K562 (cell line): Measurements from ENCODE around the gene MLKL. TPM values are rescaled to one million over a fixed set of nuclear protein-coding genes. Genes with fewer than 3 reads are reported as not detected.

Experiments
- ATAC-seq: fragments of 200-7000 bp; cut with Tn5 transposase; 3 replicates; pipeline ENCODE4 v1.9.1; 2020; ENCODE audit warnings: moderate library complexity
- BruUV-seq: library from RNA; stranded (reverse); fragments of 400-500 nt; replicated peaks from 2 replicates; lab custom pipeline; 2021; lab: Mats Ljungman, UMichigan
- CTCF ChIA-PET: fragments of 300-600 bp; formaldehyde crosslinking; extraction: SDS; loops from one replicate; lab custom pipeline; 2021; ENCODE audit warnings: low intra/inter-chr PET ratio; lab: Yijun Ruan, JAX
- POLR2A ChIA-PET: fragments of 300-600, 350-650 bp; sonication (Branson Sonifier 250); formaldehyde crosslinking; extraction: SDS; loops from one replicate; lab custom pipeline; 2021; ENCODE audit warnings: antibody characterized with exemption, inconsistent platforms; lab: Yijun Ruan, JAX
- DNase-seq, 4 experiments: peaks; one replicate each; pipeline versions ENCODE4 v3.0.0 to v3.0.0-alpha.2; 2011 to 2018; ENCODE audit warnings: low spot score in 3 of 4, mixed read lengths in 3 of 4; ENCODE audit errors: extremely low read depth in 1 of 4
- FAIRE-seq: peaks from 2 replicates; lab custom pipeline; 2011; peaks lifted over from hg19 to GRCh38; lab: Jason Lieb, UNC
- H2AFZ ChIP-seq: 2 replicates; pipeline ENCODE4 v1.6.0; 2011; ENCODE audit warnings: low read depth, low read length, control low read depth, inconsistent platforms
- H3K27ac ChIP-seq: fragments of 200-600 bp; 3 replicates; pipeline ENCODE4 v1.8.0; 2011; ENCODE audit warnings: low read depth, mild to moderate bottlenecking, control low read depth, inconsistent platforms, low read length, moderate library complexity, mixed read lengths; ENCODE audit errors: extremely low read depth
- H3K27me3 ChIP-seq, 2 experiments: fragments of 300-600 bp in 1 of 2; 2 replicates in 1 of 2; 3 replicates in 1 of 2; pipeline versions ENCODE4 v1.6.0 to v1.8.0; 2011; ENCODE audit warnings: inconsistent platforms in 2 of 2, low read length in 2 of 2, mild to moderate bottlenecking in 1 of 2, mixed read lengths in 1 of 2, moderate library complexity in 1 of 2; ENCODE audit not compliant: control insufficient read depth in 2 of 2, insufficient read depth in 2 of 2
- H3K36me3 ChIP-seq: fragments of 300-600 bp; 3 replicates; pipeline ENCODE4 v1.8.0; 2011; ENCODE audit warnings: mild to moderate bottlenecking, low read length, inconsistent platforms; ENCODE audit not compliant: control insufficient read depth, insufficient read depth
- H3K4me1 ChIP-seq, 2 experiments: fragments of 200-600 bp in 1 of 2; replicated peaks in 1 of 2; 2 replicates in 1 of 2; 3 replicates in 1 of 2; pipeline versions ENCODE4 v1.5.1 to v1.8.0; 2011; ENCODE audit warnings: inconsistent platforms in 2 of 2, low read length in 2 of 2, mild to moderate bottlenecking in 1 of 2, mixed read lengths in 1 of 2, moderate library complexity in 1 of 2; ENCODE audit not compliant: control insufficient read depth in 2 of 2, insufficient read depth in 2 of 2
- H3K4me2 ChIP-seq: 2 replicates; pipeline ENCODE4 v1.6.1; 2011; ENCODE audit warnings: low read length, control low read depth, inconsistent platforms, mixed read lengths; ENCODE audit not compliant: insufficient read depth
- H3K4me3 ChIP-seq: fragments of 200-600 bp; sonication (generic), shearing (Covaris generic); 2 replicates; pipeline ENCODE4 v1.5.1; 2016; ENCODE audit warnings: control low read depth, inconsistent platforms
- H3K79me2 ChIP-seq: fragments of 200-600 bp; 3 replicates; pipeline ENCODE4 v1.8.0; 2011; ENCODE audit warnings: low read length, inconsistent platforms; ENCODE audit not compliant: control insufficient read depth, insufficient read depth
- H3K9ac ChIP-seq, 2 experiments: 2 replicates each; pipeline versions ENCODE4 v1.6.0 to v1.6.1; 2011; ENCODE audit warnings: low read depth in 2 of 2, low read length in 2 of 2, control low read depth in 1 of 2, inconsistent platforms in 1 of 2, mild to moderate bottlenecking in 1 of 2, mixed read lengths in 1 of 2; ENCODE audit not compliant: insufficient read depth in 1 of 2
- H3K9me1 ChIP-seq: one replicate; pipeline ENCODE4 v1.6.0; 2011; ENCODE audit warnings: inconsistent platforms, mild to moderate bottlenecking, low read length, moderate library complexity; ENCODE audit not compliant: control insufficient read depth, insufficient read depth
- H3K9me3 ChIP-seq: replicated peaks from 2 replicates; pipeline ENCODE4 v1.5.1; 2011; ENCODE audit warnings: low read depth, low read length, inconsistent platforms; ENCODE audit not compliant: control insufficient read depth, insufficient read depth
- H4K20me1 ChIP-seq: replicated peaks from 2 replicates; pipeline ENCODE4 v1.6.1; 2011; ENCODE audit warnings: low read length, inconsistent platforms, mixed read lengths; ENCODE audit not compliant: control insufficient read depth, insufficient read depth
- FOXA3 ChIP-seq, 2 experiments: fragments of 450-650 bp in 1 of 2; sonication (generic) in 1 of 2; formaldehyde crosslinking; IDR thresholded peaks in 1 of 2; conservative IDR thresholded peaks in 1 of 2; 2 replicates each; pipeline versions ENCODE4 v1.4.0 to v1.8.0; 2020 to 2022; ENCODE audit warnings: mild to moderate bottlenecking in 2 of 2, missing genetic modification reagents in 1 of 2
- HOXB6 ChIP-seq: fragments of 250-450 bp; sonication (Bioruptor Pico); IDR thresholded peaks from 2 replicates; pipeline ENCODE4 v1.5.1; 2022; ENCODE audit warnings: mild to moderate bottlenecking, borderline replicate concordance
- MEF2D ChIP-seq: conservative IDR thresholded peaks from 2 replicates; pipeline ENCODE4 v1.6.1; 2016; ENCODE audit warnings: low read depth, missing genetic modification characterization, missing compliant biosample characterization
- PYGO2 ChIP-seq: fragments of 450-650 bp; IDR thresholded peaks from 2 replicates; pipeline ENCODE4 v1.6.1; 2016; ENCODE audit warnings: mild to moderate bottlenecking, missing genetic modification characterization, moderate library complexity, missing compliant biosample characterization
- RBM14 ChIP-seq: fragments of 200-400 bp; formaldehyde crosslinking; IDR thresholded peaks from 2 replicates; pipeline ENCODE4 v1.6.1; 2018; ENCODE audit warnings: low read depth, mild to moderate bottlenecking, low read length, moderate library complexity, borderline replicate concordance; ENCODE audit not compliant: insufficient read depth
- RBM34 ChIP-seq: fragments of 200-400 bp; formaldehyde crosslinking; IDR thresholded peaks from 2 replicates; pipeline ENCODE4 v1.6.1; 2018; ENCODE audit warnings: low read length, borderline replicate concordance; ENCODE audit not compliant: insufficient read depth
- SIRT6 ChIP-seq: IDR thresholded peaks from one replicate; pipeline ENCODE4 v1.6.1; 2012; ENCODE audit warnings: low read depth, mild to moderate bottlenecking, control low read depth, inconsistent platforms, low read length, moderate library complexity
- TAF1 ChIP-seq: IDR thresholded peaks from 2 replicates; pipeline ENCODE4 v1.6.1; 2011; ENCODE audit warnings: mild to moderate bottlenecking, low read length, moderate library complexity; ENCODE audit not compliant: insufficient read depth, control insufficient read depth, severe bottlenecking; ENCODE audit errors: extremely low read depth
- ZNF165 ChIP-seq: fragments of 250-450 bp; sonication (Bioruptor Pico); IDR thresholded peaks from 2 replicates; pipeline ENCODE4 v1.4.0; 2020; ENCODE audit warnings: borderline replicate concordance
- ZNF23 ChIP-seq: fragments of 250-450 bp; sonication (Bioruptor Pico); IDR thresholded peaks from 2 replicates; pipeline ENCODE4 v1.4.0; 2020; ENCODE audit warnings: mild to moderate bottlenecking
- ZNF384 ChIP-seq: IDR thresholded peaks from 2 replicates; pipeline ENCODE4 v1.6.1; 2012; ENCODE audit warnings: low read depth, low read length, improper control_type of control experiment
- ZNF778 ChIP-seq: fragments of 450-650 bp; formaldehyde crosslinking; IDR thresholded peaks from 2 replicates; pipeline ENCODE4 v1.4.0; 2020; ENCODE audit warnings: mild to moderate bottlenecking, moderate library complexity
- WGBS: fragments of 100-300 bp; shearing (Covaris generic); methylation state at CpG from one replicate; pipeline ENCODE4 v1.1.6; 2016; ENCODE audit warnings: low coverage, mixed read lengths; ENCODE audit not compliant: insufficient coverage; ENCODE audit errors: missing lambda C conversion rate; 5-methylcytosine and 5-hydroxymethylcytosine counted together
- in situ Hi-C: fragments of 300-500 bp; cut with MboI; formaldehyde crosslinking; loops from 4 replicates; pipeline ENCODE4 v1.15.0; 2018; ENCODE audit warnings: inconsistent platforms, mixed read lengths
- intact Hi-C: fragments of 100-400 bp; cut with micrococcal nuclease; formaldehyde crosslinking; loops from 2 replicates; pipeline ENCODE4 v1.14.2; 2022
- polyA plus RNA-seq, 8 experiments: library from polyadenylated mRNA; depleted of rRNA in 4 of 8; stranded (reverse) in 5 of 8; unstranded in 3 of 8; fragments of >200 nt; fragmentation: Nextera tagmentation in 2 of 8; fragmentation: Illumina TruSeq in 1 of 8; extraction: Ambion mirVana in 2 of 8; extraction: Trizol in 1 of 8; gene quantifications; 2 replicates each; pipeline versions ENCODE4 v1.2.1 to v1.2.3, GENCODE V29; 2011 to 2014; ENCODE audit warnings: inconsistent platforms in 1 of 8, missing spikeins in 1 of 8
- total RNA-seq, 7 experiments: library from RNA; depleted of rRNA in 6 of 7; stranded (reverse); fragments of >200 nt in 6 of 7; fragmentation: Illumina TruSeq in 2 of 7; extraction: Trizol in 2 of 7; gene quantifications; 2 replicates each; pipeline versions ENCODE4 v1.2.1 to v1.2.3, GENCODE V29; 2011 to 2021; ENCODE audit warnings: low replicate concordance in 1 of 7
- TF ChIP-seq, protein P1 (sequence below): fragments of 200-800 bp; sonication (Bioruptor generic); IDR thresholded peaks from 2 replicates; pipeline ENCODE4 v1.6.1; 2016; ENCODE audit warnings: missing genetic modification characterization, missing compliant biosample characterization
- TF ChIP-seq, protein P2 (sequence below): IDR thresholded peaks from 2 replicates; pipeline ENCODE4 v1.6.1; 2016; ENCODE audit warnings: missing genetic modification characterization, missing compliant biosample characterization

The MLKL gene
- total and polyA plus RNA-seq, 9 of the 15 experiments (the other 6 are each of a cell fraction or from before 2014, with no cell fraction given), result 1.6 to 6.1 (median 4.8) TPM

DNA sequence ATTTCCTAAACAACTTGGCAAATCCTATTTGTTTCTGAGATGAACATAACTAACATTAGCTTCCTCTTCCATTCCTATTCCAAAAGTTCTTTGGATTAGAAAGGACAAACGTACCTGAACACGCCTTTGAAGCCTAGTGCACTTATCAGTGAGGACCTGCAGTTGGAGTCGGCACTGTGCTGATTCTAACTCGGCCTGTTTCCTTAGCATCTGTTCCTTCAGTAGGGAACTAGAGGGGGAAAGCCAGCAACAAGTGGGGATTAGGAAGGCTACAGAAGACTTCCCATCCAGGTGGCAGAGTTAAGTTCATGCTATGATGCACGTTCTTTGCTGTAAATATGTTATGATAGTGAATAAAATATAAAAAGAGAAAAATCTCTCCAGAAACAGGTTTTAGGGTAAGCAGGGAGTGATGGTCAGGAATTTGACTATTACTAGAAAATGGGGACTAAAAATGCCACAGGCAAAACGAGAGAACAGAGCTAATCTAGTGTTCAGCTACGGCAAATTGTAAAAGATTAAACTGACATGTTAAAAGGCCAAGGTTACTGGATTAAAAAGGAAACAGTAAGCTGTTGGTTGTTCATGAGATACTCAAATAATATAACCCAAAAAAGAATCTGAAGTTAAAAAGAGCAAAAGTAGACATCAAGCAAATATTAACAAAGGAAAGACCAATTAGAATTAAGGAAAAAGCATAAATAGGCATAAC lies 62.8 kb downstream of the MLKL start:
- intact Hi-C loops, result no loop called here
- Histone ChIP-seq H3K9me1 (no peaks in the 10 kb centered on the region), H3K4me1 (no peaks in the 10 kb centered on the region), H3K9ac (no peak overlapping the region), H4K20me1 (no peaks in the 10 kb centered on the region), H3K36me3 (peaks cover 93% of the 10 kb centered on the region), H3K79me2 (no peaks in the 10 kb centered on the region; the same call in 2 of the 3 replicates), H3K4me2 (no peak overlapping the region), H3K4me3 (no peak overlapping the region), H2AFZ (no peak overlapping the region), H3K27ac (no peak overlapping the region), H3K9me3 (no peaks in the 10 kb centered on the region), H3K27me3 (no peaks in the 10 kb centered on the region)
- FAIRE-seq (no peak), ATAC-seq (no peak), DNase-seq (no peak)
- in situ Hi-C loops, result loop anchor here (10.0 kb wide), 1 partner anchor 323 kb away; no protein-coding TSS in a partner anchor
- TSS peak; percentile 9 for BruUV-seq
- CTCF ChIA-PET, result no interaction called here
- POLR2A ChIA-PET, result interaction anchor here (1.1 to 1.8 kb wide), 4 partner anchors 9 to 176 kb away, joined by 3 to 4 read pairs (median 4); partner anchors contain the start of gene GLG1
- WGBS, result 85% methylated on average over 7 of the region's 7 CpGs
- TF ChIP-seq MEF2D (tag) (no peak), SIRT6 (no peak), ZNF165 (CRISPR knock-in tag) (no peak), ZNF23 (CRISPR knock-in tag) (no peak), RBM14 (no peak), ZNF778 (CRISPR knock-in tag) (no peak), ZNF384 (no peak), PYGO2 (no peak), TAF1 (no peak), FOXA3 (CRISPR knock-in tag; conservative IDR thresholded peaks at IDR 0.05 in 1 of 2, IDR thresholded peaks at IDR 0.05 in 1 of 2) (no peak), HOXB6 (CRISPR knock-in tag) (no peak), RBM34 (no peak)
- TF ChIP-seq, protein P1, sequence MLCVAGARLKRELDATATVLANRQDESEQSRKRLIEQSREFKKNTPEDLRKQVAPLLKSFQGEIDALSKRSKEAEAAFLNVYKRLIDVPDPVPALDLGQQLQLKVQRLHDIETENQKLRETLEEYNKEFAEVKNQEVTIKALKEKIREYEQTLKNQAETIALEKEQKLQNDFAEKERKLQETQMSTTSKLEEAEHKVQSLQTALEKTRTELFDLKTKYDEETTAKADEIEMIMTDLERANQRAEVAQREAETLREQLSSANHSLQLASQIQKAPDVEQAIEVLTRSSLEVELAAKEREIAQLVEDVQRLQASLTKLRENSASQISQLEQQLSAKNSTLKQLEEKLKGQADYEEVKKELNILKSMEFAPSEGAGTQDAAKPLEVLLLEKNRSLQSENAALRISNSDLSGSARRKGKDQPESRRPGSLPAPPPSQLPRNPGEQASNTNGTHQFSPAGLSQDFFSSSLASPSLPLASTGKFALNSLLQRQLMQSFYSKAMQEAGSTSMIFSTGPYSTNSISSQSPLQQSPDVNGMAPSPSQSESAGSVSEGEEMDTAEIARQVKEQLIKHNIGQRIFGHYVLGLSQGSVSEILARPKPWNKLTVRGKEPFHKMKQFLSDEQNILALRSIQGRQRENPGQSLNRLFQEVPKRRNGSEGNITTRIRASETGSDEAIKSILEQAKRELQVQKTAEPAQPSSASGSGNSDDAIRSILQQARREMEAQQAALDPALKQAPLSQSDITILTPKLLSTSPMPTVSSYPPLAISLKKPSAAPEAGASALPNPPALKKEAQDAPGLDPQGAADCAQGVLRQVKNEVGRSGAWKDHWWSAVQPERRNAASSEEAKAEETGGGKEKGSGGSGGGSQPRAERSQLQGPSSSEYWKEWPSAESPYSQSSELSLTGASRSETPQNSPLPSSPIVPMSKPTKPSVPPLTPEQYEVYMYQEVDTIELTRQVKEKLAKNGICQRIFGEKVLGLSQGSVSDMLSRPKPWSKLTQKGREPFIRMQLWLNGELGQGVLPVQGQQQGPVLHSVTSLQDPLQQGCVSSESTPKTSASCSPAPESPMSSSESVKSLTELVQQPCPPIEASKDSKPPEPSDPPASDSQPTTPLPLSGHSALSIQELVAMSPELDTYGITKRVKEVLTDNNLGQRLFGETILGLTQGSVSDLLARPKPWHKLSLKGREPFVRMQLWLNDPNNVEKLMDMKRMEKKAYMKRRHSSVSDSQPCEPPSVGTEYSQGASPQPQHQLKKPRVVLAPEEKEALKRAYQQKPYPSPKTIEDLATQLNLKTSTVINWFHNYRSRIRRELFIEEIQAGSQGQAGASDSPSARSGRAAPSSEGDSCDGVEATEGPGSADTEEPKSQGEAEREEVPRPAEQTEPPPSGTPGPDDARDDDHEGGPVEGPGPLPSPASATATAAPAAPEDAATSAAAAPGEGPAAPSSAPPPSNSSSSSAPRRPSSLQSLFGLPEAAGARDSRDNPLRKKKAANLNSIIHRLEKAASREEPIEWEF (CRISPR knock-in tag), result no peak
- TF ChIP-seq, protein P2, sequence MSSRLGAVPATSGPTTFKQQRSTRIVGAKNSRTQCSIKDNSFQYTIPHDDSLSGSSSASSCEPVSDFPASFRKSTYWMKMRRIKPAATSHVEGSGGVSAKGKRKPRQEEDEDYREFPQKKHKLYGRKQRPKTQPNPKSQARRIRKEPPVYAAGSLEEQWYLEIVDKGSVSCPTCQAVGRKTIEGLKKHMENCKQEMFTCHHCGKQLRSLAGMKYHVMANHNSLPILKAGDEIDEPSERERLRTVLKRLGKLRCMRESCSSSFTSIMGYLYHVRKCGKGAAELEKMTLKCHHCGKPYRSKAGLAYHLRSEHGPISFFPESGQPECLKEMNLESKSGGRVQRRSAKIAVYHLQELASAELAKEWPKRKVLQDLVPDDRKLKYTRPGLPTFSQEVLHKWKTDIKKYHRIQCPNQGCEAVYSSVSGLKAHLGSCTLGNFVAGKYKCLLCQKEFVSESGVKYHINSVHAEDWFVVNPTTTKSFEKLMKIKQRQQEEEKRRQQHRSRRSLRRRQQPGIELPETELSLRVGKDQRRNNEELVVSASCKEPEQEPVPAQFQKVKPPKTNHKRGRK (tag), result no peak
